ENCODE data around the gene PBX3. TPM values are rescaled to one million over a fixed set of nuclear protein-coding genes. Genes with fewer than 3 reads are reported as not detected.

Gene PBX3
- total RNA-seq, 2 donors from 2014 or later: 15.1 to 21.1 TPM

DNA sequence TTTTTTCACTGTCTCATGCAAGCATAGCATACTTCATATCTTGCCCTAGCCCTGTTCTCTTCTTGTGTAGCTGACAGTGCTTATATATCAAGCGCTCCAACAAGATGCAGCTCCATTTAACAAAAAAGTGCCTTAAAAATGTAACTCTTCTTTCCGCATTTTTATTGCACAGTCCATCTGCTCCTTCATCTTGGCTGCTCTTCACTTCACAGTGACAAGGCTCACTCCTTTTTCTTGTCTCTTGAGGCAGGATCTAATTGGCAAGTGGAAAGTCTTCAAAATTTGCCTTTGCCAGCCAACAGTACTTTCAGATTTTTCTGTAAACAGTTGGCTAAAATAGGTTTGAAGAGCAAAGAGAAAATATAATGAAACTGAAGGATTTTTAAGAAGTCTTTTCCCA, 161.8 kb downstream of the PBX3 start:
- Histone ChIP-seq H3K9me3 (no peaks in the 10 kb centered on the region), H3K4me3 (no peak overlapping the region), H3K27ac (no peak overlapping the region), H3K36me3 (no peaks in the 10 kb centered on the region), H3K27me3 (no peaks in the 10 kb centered on the region), H3K4me1 (no peaks in the 10 kb centered on the region), H3K9ac (ENCODE audit: low read depth in 2 of 2, low read length in 2 of 2) (no peak overlapping the region)
- no peak for DNase-seq
- intact Hi-C loops (cut with DNase I): no loop called here
- TF ChIP-seq CTCF (IDR thresholded peaks at IDR 0.05): no peak

DNA sequence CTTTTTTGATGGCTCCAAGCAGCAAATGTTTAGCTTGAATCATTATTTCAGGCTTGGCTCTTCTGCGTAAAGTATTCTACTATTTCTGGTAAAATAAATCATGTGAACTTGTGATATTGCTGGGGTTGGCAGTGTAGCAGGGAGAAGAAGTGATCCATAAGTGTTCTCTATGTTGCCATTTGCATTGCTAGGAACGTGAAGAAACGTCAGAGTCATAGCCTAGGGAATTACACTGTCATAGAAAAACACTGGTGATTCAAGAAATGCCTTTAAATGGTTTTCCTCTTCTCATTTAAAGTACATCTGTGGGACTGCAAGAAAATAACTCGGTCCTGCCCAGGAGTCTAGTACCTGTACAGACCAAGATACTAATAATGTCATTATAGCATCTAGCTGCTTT, 162.3 kb downstream of the PBX3 start:
- Histone ChIP-seq H3K27ac (no peak overlapping the region), H3K9me3 (no peaks in the 10 kb centered on the region), H3K4me3 (no peak overlapping the region), H3K27me3 (no peaks in the 10 kb centered on the region), H3K36me3 (no peaks in the 10 kb centered on the region), H3K4me1 (no peaks in the 10 kb centered on the region), H3K9ac (ENCODE audit: low read depth in 2 of 2, low read length in 2 of 2) (no peak overlapping the region)
- no peak for DNase-seq
- TF ChIP-seq CTCF (IDR thresholded peaks at IDR 0.05): no peak
- intact Hi-C loops (cut with DNase I): no loop called here

DNA sequence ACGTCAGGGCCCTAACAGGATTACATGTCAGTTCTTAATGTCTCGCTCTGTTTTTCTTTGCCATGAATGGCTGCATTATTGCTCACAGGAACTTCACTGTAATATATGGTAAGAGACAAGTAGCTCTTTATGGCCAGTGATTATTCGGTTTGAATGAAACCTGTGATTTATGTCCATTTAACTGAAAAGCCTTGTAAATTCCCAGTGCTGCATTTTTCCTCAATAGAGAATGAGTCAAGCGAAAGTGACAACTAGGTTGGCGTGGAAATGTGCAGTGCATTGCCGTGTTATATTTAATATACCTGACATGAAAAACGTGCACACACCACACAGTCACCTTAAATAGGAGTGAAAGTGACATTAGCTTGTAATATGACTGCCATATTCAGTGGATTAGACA, 163.1 kb downstream of the PBX3 start:
- Histone ChIP-seq H3K9ac (ENCODE audit: low read depth in 2 of 2, low read length in 2 of 2) (no peak overlapping the region), H3K9me3 (no peaks in the 10 kb centered on the region), H3K4me1 (no peaks in the 10 kb centered on the region), H3K27me3 (no peaks in the 10 kb centered on the region), H3K4me3 (no peak overlapping the region), H3K36me3 (no peaks in the 10 kb centered on the region), H3K27ac (no peak overlapping the region)
- intact Hi-C loops (cut with DNase I): no loop called here
- DNase-seq: no peak
- TF ChIP-seq CTCF (IDR thresholded peaks at IDR 0.05): no peak

GRCh38 chr9:125911861-125912644, 164.9 kb downstream of the PBX3 start:
- H3K9ac ChIP-seq (ENCODE audit: low read depth in 2 of 2, low read length in 2 of 2): no peak overlapping the region
- no peak overlapping the region for H3K4me3 ChIP-seq
- no peaks in the 10 kb centered on the region for H3K27me3 ChIP-seq
- H3K27ac ChIP-seq: no peak overlapping the region
- no peak for DNase-seq
- no peak for TF ChIP-seq CTCF (IDR thresholded peaks at IDR 0.05)
- no peaks in the 10 kb centered on the region for H3K36me3 ChIP-seq
- no peaks in the 10 kb centered on the region for H3K4me1 ChIP-seq
- H3K9me3 ChIP-seq: no peaks in the 10 kb centered on the region
- intact Hi-C loops (cut with DNase I): no loop called here

- no peak overlapping the region for H3K9ac ChIP-seq (ENCODE audit: low read depth in 2 of 2, low read length in 2 of 2)
- intact Hi-C loops (cut with DNase I): no loop called here
- H3K36me3 ChIP-seq: no peaks in the 10 kb centered on the region
- TF ChIP-seq CTCF (IDR thresholded peaks at IDR 0.05): no peak
- no peaks in the 10 kb centered on the region for H3K4me1 ChIP-seq
- no peak overlapping the region for H3K4me3 ChIP-seq
- no peaks in the 10 kb centered on the region for H3K27me3 ChIP-seq
- H3K9me3 ChIP-seq: no peaks in the 10 kb centered on the region
- no peak overlapping the region for H3K27ac ChIP-seq
- DNase-seq: no peak
Measured at GRCh38 chr9:125912667-125913066, 165.5 kb downstream of the PBX3 start.
